ENCODE results near the gene MAL. TPM values are rescaled to one million over a fixed set of nuclear protein-coding genes. Genes with fewer than 3 reads are reported as not detected.

The MAL gene
- total and polyA plus RNA-seq, 2 of the 13 experiments (the other 11 are each of a cell fraction or from before 2014, with no cell fraction given): not detected

GRCh38 chr2:95040426-95040825 lies 14.9 kb downstream of the MAL start:
- H3K4me2 ChIP-seq (ENCODE audit: low read depth, low read length): no peak overlapping the region
- ATAC-seq: peak; percentile 31; the same call in 2 of the 3 replicates
- no peaks in the 10 kb centered on the region; the same call in 1 of the 2 replicates for H4K20me1 ChIP-seq (ENCODE audit: insufficient read depth, low read length)
- H3K27ac ChIP-seq (ENCODE audit: extremely low read length, insufficient read depth, low read length): no peak overlapping the region
- CTCF ChIA-PET (ENCODE audit: low intra/inter-chr PET ratio, low total read pairs): no interaction called here
- no peak overlapping the region for H3K4me3 ChIP-seq (replicated peaks in 1 of 3; ENCODE audit: insufficient read depth in 1 of 3, low read depth in 2 of 3, low read length in 3 of 3)
- TF ChIP-seq ZBTB43 (CRISPR knock-in tag; conservative IDR thresholded peaks at IDR 0.05) (no peak), ZNF263 (CRISPR knock-in tag; IDR thresholded peaks at IDR 0.05) (peak; percentile 94)
- FAIRE-seq: no peak
- peaks cover 6 to 60% of the 10 kb centered on the region in 2 experiments; a peak in 3 of 5 replicates for H3K27me3 ChIP-seq (ENCODE audit: control insufficient read depth in 1 of 2, insufficient read depth in 2 of 2, low read length in 2 of 2)
- no peaks in the 10 kb centered on the region for H3K79me2 ChIP-seq (ENCODE audit: insufficient read depth, low read length)
- no peaks in the 10 kb centered on the region for H3K36me3 ChIP-seq (replicated peaks in 1 of 2; ENCODE audit: control insufficient read depth in 1 of 2, insufficient read depth in 2 of 2, low read length in 2 of 2)
- no TSS peak for BruUV-seq (replicated peaks)
- no peak overlapping the region for H2AFZ ChIP-seq (ENCODE audit: low read length)
- no peaks in the 10 kb centered on the region for H3K4me1 ChIP-seq (ENCODE audit: insufficient read depth, low read length)
- POLR2A ChIA-PET: no interaction called here
- peaks cover 13% of the 10 kb centered on the region; the same call in 1 of the 2 replicates for H3K9me3 ChIP-seq (ENCODE audit: low read length)
- 5% methylated on average over 6 of the region's 6 CpGs for WGBS (ENCODE audit: low lambda C conversion rate)
- in situ Hi-C loops (cut with HindIII; ENCODE audit: extremely low pct_ligation_motif_present, low pct_unique_long_range_greater_than_20kb) (no loop called here), intact Hi-C loops (cut with micrococcal nuclease; ENCODE audit: unreplicated experiment) (no loop called here)
- DNase-seq (ENCODE audit: low spot score): no peak
- H3K9ac ChIP-seq (ENCODE audit: insufficient read depth, low read depth, low read length): no peak overlapping the region

- FAIRE-seq (no peak), ATAC-seq (no peak), DNase-seq (ENCODE audit: low spot score) (no peak)
- Histone ChIP-seq H3K9me3 (ENCODE audit: low read length) (peaks cover 13% of the 10 kb centered on the region; the same call in 1 of the 2 replicates), H4K20me1 (ENCODE audit: insufficient read depth, low read length) (no peaks in the 10 kb centered on the region; the same call in 1 of the 2 replicates), H3K4me1 (ENCODE audit: insufficient read depth, low read length) (no peaks in the 10 kb centered on the region), H3K4me2 (ENCODE audit: low read depth, low read length) (no peak overlapping the region), H3K79me2 (ENCODE audit: insufficient read depth, low read length) (no peaks in the 10 kb centered on the region), H3K36me3 (replicated peaks in 1 of 2; ENCODE audit: control insufficient read depth in 1 of 2, insufficient read depth in 2 of 2, low read length in 2 of 2) (no peaks in the 10 kb centered on the region), H3K4me3 (replicated peaks in 1 of 3; ENCODE audit: insufficient read depth in 1 of 3, low read depth in 2 of 3, low read length in 3 of 3) (no peak overlapping the region), H3K9ac (ENCODE audit: insufficient read depth, low read depth, low read length) (no peak overlapping the region), H3K27ac (ENCODE audit: extremely low read length, insufficient read depth, low read length) (no peak overlapping the region), H3K27me3 (ENCODE audit: control insufficient read depth in 1 of 2, insufficient read depth in 2 of 2, low read length in 2 of 2) (peaks cover 8 to 62% of the 10 kb centered on the region in 2 experiments; a peak in 3 of 5 replicates), H2AFZ (ENCODE audit: low read length) (no peak overlapping the region)
- ChIA-PET POLR2A (no interaction called here), CTCF (ENCODE audit: low intra/inter-chr PET ratio, low total read pairs) (no interaction called here)
- TF ChIP-seq ZNF20 (CRISPR knock-in tag; IDR thresholded peaks at IDR 0.05): no peak
- no peak for TF ChIP-seq SIX1 (CRISPR knock-in tag; IDR thresholded peaks at IDR 0.05; ENCODE audit: borderline replicate concordance)
- TF ChIP-seq THYN1 (CRISPR knock-in tag; IDR thresholded peaks at IDR 0.05; ENCODE audit: borderline replicate concordance, low read depth): no peak
- TF ChIP-seq AKAP8 (CRISPR knock-in tag; IDR thresholded peaks at IDR 0.05): no peak
- no peak for TF ChIP-seq ZKSCAN1 (IDR thresholded peaks at IDR 0.05; ENCODE audit: low read length)
- no peak for TF ChIP-seq ZNF709 (CRISPR knock-in tag; IDR thresholded peaks at IDR 0.05)
- TF ChIP-seq ZNF329 (CRISPR knock-in tag; IDR thresholded peaks at IDR 0.05; ENCODE audit: low read depth): no peak
- TF ChIP-seq PBX2 (CRISPR knock-in tag; IDR thresholded peaks at IDR 0.05): no peak
- TF ChIP-seq ZFP36L1 (CRISPR knock-in tag; IDR thresholded peaks at IDR 0.05): no peak
- in situ Hi-C loops (cut with HindIII; ENCODE audit: extremely low pct_ligation_motif_present, low pct_unique_long_range_greater_than_20kb) (no loop called here), intact Hi-C loops (cut with micrococcal nuclease; ENCODE audit: unreplicated experiment) (no loop called here)
- WGBS (ENCODE audit: low lambda C conversion rate): 24% methylated on average over 10 of the region's 10 CpGs
- BruUV-seq (replicated peaks): no TSS peak
Measured at GRCh38 chr2:95041060-95041823, 15.7 kb downstream of the MAL start.

All from HepG2 (cell line).